G401 (cell line): ENCODE results near the gene SPHKAP. TPM values are rescaled to one million over a fixed set of nuclear protein-coding genes. Genes with fewer than 3 reads are reported as not detected.
"Not testable (repeated sequence)": the region's sequence is repeated elsewhere in the genome, so short reads cannot be mapped to it uniquely, and the experiment has no call there.

ENCODE experiments used
- DNase-seq: peaks from one replicate; pipeline ENCODE4 v3.0.0-alpha.2; 2015; ENCODE audit warnings: low spot score
- in situ Hi-C: cut with HindIII; loops from 2 replicates; pipeline ENCODE4 v1.10.0; 2016; ENCODE audit warnings: low sequenced_read_pairs, mixed read lengths
- total RNA-seq: library from RNA; depleted of rRNA; stranded (reverse); fragments of >200 nt; shearing (Covaris generic); gene quantifications from 2 replicates; pipeline ENCODE4 v1.2.3, GENCODE V29; 2014; rRNA removed

SPHKAP gene
- total RNA-seq: not detected in 2 replicates

- in situ Hi-C loops: no loop called here
- peak; percentile 77 for DNase-seq
Observed at GRCh38 chr2:228181098-228182019, at the start of gene SPHKAP. SPHKAP (minus strand) TSS chr2:228181687; CDS start chr2:228181598, 89 bp downstream.

DNA sequence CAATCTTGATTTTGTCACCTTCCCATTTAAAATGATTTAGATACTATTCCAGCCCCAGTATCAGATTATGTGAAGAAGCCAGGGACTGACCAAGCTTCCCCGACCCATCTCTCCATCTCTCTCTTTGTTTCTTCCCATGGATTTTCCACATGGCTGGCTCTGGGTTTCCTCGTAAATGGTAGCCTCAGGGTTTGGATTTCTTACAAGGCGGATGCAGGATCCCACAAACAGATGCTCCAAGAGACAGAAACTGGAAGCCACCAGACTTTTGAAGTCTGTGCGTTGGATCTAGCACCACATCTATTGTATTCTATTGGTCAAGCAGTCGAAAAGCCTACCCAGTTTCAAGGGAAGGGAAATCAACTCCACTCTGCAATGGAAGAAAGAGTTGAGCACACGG, 46.0 kb upstream of the SPHKAP start:
- in situ Hi-C loops: no loop called here
- no peak for DNase-seq

DNA sequence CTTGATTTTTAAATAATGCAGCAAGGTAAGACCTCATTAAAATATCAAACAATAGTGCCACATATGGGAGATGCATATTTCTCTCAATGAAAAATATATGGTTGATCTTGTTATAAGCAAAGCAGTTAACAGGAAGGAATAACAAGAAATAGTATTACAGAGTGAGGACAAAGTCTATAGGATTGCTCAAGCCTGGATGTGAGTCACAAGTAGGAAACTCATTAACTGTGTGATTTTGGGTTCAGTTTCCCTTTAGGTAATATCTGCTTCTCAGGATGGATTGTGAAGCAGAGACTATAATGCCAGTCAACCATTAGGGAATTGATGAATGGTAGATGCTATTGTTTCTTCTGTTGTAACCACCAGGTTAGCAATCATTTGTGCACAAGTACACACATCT, 42.9 kb upstream of the SPHKAP start:
- no peak for DNase-seq
- in situ Hi-C loops: no loop called here

DNA sequence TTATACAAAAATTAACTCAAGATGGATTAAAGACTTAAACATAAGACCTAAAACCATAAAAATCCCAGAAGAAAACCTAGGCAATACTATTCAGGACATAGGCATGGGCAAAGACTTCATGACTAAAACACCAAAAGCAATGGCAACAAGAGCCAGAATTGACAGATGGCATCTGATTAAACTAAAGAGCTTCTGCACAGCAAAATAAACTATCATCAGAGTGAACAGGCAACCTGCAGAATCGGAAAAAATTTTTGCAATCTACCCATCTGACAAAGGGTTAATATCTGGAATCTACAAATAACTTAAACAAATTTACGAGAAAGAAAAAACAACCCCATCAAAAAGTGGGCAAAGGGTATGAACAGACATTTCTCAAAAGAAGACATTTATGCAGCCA, 37.1 kb upstream of the SPHKAP start:
- in situ Hi-C loops: not testable (repeated sequence)
- DNase-seq: peak; percentile 79

GRCh38 chr2:228197504-228197903, 16.0 kb upstream of the SPHKAP start:
- in situ Hi-C loops: no loop called here
- DNase-seq: no peak

DNA sequence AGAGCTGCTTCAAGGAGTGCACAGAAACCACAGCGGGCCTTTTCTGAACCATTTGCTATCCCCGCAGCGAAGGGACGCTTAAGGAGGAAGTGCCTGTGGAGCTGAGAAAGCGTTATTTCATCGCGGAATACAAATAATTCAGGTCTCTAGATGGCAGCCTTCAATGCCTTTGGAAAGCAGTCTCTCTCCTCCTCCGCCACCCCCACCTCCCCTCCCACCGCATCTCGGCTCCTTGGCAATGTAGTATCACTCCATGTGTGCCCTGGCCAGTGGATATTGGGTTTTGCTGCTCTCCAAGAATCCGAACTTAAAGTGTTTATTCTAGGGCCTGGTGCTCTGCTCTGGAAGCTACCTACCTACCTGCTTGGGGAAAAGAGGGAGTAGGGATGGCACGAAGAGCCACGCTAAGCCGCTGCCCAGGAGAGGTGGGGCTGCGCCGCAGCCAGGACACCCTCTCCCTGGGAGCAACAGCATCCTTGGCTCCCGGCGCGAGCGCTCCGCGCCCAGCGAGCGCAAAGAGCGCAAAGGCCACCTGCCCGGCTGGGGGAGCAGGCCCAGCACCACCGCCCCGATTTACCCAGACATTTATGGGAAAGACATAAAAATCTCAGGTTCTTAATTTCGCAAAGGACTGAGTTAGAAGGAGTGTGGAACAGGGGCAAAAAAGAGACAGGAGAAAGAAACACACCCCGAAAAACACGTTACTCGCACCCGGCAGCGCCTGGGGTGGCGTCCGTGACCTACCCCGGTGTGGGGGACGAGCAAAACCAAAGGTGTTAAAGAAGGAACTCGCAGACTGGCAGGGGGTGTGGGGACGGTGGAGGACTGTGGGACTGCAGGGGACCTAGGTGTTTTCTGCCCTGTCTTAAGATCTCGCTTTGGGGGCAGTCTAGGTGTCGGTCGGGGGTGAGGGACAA, 1.0 kb downstream of the SPHKAP start:
- peak; percentile 97 for DNase-seq
- in situ Hi-C loops: no loop called here

GRCh38 chr2:228167290-228167689, 14.2 kb downstream of the SPHKAP start:
- in situ Hi-C loops: no loop called here
- DNase-seq: no peak

GRCh38 chr2:228164718-228165117, 16.8 kb downstream of the SPHKAP start:
- in situ Hi-C loops: no loop called here
- no peak for DNase-seq

DNA sequence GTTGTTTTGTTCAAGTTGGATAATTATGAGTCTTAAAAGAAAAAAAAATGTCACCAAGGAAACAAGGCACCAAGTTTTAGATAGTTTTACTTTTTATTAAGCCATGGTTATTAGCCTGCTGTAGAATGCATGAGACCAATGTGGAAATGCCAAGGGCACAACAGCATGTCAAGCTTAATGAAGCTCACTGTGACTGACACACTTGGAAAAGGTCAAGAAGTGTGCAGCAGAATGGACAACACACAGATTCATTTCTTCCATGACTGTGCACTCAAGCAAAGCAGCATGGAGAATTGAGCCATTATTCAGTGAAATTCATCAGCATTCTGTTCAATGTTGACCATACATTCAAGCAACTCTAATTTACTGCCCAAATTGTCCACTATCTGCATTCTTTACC, 23.6 kb downstream of the SPHKAP start:
- in situ Hi-C loops: no loop called here
- DNase-seq: no peak

GRCh38 chr2:228144961-228145360, 36.5 kb downstream of the SPHKAP start:
- in situ Hi-C loops: no loop called here
- DNase-seq: no peak

GRCh38 chr2:228140934-228141528, 40.5 kb downstream of the SPHKAP start:
- DNase-seq: no peak

DNA sequence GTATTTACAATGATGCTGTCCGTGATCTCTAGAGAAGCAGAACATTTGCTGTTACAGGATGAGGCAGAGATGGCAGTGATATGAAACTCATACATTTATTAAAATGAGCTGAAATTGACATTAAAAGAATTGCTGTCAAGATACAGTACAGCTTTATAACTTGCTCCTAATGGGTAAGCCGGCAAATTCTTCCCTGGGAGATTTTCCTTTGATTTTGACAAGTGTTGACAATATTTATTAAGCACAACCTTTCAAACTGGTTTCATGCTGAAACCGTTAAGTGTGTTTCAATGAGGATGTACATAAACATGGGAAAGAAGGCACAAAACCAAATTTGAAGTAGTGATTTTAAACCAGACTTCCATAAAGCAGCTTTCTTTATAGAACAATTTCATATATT, 45.5 kb downstream of the SPHKAP start:
- no peak for DNase-seq
- in situ Hi-C loops: no loop called here

More at GRCh38 chr2:228140934-228141528, 40.5 kb downstream of the SPHKAP start:
- in situ Hi-C loops: no loop called here

DNA sequence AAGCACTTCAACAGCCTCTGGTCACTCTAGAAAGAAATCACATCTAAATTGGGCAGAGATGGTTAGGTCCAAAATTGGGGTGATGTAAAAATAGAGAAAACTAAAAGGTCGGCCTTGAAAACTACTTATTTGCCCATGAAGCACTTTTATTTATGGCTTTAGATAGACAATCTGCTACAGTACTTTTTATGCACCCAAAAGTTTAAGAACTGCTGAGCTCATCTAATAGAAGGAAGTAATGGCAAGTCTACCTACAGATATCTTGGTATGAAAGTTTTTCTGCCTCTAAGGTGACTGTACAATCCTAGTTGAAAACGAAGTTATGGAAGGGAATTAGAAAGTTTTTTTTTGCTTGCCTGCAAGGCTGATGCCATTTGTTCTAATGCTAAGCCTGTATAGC, 46.2 kb downstream of the SPHKAP start:
- in situ Hi-C loops: no loop called here

DNA sequence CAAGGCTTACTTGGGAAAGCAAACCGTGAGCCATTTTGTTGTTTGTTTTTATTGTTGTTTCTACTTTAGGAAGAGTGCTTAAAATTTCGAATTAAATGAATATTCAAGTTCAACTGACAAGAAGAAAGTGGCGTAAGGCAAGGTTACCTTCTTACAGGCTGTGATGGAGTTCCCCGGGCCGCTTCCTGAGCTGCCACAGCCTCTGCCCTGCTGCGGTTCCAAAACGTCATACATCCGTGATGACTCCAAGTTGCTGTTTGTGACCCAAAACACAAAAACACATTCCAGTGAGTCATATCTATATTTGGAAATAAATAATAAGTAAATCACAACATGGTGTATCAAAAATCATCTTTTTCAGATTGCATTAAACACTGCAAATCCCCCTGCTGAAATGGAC, 49.7 kb downstream of the SPHKAP start:
- no peak for DNase-seq
- in situ Hi-C loops: no loop called here

More for the DNA sequence above, 46.2 kb downstream of the SPHKAP start:
- no peak for DNase-seq

DNA sequence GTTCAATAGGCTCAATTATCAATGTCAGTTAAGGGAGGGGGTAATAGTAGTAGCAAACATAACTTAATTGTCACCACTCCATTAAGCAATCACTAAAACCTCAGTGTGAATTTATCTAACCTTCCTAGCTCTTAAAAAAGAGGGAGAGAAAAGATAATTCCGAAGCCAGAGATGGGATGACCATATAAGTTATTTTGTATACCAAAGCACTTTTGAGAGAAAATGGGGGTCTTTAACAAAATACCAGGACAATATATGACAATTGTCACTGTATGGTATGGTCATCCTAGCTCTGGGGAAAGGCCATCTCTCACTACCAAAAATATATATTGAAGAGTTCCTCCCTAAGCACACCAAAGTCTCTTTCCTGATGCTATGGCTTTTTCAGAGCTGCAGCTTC, 55.1 kb downstream of the SPHKAP start:
- no peak for DNase-seq
- in situ Hi-C loops: no loop called here

GRCh38 chr2:228118940-228119339, 62.5 kb downstream of the SPHKAP start:
- no peak for DNase-seq
- in situ Hi-C loops: no loop called here

- no peak for DNase-seq
- in situ Hi-C loops: no loop called here
Observed at GRCh38 chr2:228107846-228108245, 73.6 kb downstream of the SPHKAP start.

DNA sequence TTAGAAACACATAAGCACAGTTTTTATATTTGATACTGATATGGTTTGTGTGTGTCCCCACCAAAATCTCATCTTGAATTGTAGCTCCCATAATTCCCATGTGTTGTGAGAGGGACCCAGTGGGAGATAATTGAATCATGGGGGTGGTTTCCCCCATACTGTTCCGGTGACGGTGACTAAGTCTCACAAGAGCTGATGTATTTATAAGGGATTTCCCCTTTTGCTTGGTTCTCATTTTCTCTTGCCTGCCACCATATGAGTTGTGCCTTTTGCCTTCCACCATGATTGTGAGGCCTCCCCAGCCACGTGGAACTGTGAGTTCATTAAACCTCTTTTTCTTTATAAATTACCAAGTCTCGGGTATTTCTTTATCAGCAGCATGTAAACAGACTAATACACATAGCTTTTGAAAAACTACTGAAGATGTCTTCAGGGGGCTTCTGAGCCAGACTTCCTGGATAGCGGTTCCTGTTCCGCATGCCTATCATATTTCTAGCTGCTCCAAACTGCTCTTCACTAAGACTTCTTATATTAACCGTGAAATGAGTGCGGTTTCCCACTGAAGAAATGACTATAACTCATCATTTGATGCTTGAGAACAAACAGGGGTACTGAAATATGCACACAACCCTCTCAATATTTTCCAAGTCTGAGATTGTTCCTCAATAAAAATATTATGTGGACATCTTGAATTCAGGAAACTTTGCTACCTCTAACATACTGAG, 75.8 kb downstream of the SPHKAP start:
- DNase-seq: no peak
- in situ Hi-C loops: no loop called here

- in situ Hi-C loops: no loop called here
- no peak for DNase-seq
Observed at GRCh38 chr2:228104215-228104614, 77.3 kb downstream of the SPHKAP start.
